Measurements from ENCODE around the gene EBLN1.

- no peak for TF ChIP-seq CTCF (IDR thresholded peaks at IDR 0.05)
- no peak for TF ChIP-seq POLR2A (IDR thresholded peaks at IDR 0.05)
- no peak for TF ChIP-seq EP300 (IDR thresholded peaks at IDR 0.05)
- TF ChIP-seq POLR2AphosphoS5 (IDR thresholded peaks at IDR 0.05), result no peak
Measured at GRCh38 chr10:22185586-22185985, 32.2 kb downstream of the EBLN1 start.

Measured in suprapubic skin (tissue), 4 donors.